Renal pelvis (tissue), 4 donors: ENCODE data around the gene MARK3. TPM values are rescaled to one million over a fixed set of nuclear protein-coding genes. Genes with fewer than 3 reads are reported as not detected.

Source experiments
- DNase-seq: peaks from one replicate; pipeline ENCODE4 v3.0.0-alpha.2; 2013
- polyA plus RNA-seq, 3 donors: library from polyadenylated mRNA; unstranded; fragments of 120-200 nt; gene quantifications; one replicate each; pipeline ENCODE4 v1.2.1, GENCODE V29; 2013; ENCODE audit not compliant: insufficient read length in 3 of 3

The MARK3 gene
- polyA plus RNA-seq, 3 donors = 92.0 to 135 (median 103) TPM

DNA sequence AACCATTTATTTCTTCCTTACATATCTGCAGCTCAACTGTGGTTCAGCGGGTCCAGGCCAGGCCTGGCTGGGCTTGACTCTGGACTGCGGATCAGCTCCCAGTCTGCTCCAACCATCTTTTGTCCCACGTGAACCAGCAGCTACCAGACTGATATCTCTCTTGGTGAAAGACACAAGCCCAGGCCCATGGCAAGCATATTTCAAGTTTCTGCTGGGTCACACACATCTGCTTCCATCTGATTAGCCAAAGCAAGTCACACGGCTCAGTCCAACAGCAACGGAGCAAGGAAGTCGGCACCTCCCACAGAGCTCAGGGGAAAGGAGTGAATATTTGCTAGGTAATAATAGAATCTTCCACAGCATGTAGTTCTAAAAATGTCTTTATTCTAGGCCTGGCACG lies 24.7 kb upstream of the MARK3 start:
- DNase-seq = no peak

DNA sequence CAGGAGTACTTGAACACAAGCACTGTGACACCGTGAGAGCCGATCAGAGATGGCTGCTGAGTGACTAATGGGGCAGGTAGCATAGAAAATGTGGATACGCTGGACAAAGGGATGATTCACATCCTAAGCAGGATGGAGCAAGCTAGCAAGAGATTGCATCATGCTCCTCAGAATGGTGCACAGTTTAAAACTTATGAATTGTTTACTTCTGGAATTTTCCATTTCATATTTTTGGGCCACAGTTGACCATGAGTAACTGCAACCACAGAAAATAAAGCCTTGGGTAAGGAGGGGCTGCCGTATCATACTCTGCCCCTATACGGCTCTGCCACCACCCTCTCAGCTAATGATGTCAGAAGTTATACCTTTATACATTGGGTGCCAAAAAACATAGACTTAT lies 23.3 kb upstream of the MARK3 start:
- no peak for DNase-seq

DNA sequence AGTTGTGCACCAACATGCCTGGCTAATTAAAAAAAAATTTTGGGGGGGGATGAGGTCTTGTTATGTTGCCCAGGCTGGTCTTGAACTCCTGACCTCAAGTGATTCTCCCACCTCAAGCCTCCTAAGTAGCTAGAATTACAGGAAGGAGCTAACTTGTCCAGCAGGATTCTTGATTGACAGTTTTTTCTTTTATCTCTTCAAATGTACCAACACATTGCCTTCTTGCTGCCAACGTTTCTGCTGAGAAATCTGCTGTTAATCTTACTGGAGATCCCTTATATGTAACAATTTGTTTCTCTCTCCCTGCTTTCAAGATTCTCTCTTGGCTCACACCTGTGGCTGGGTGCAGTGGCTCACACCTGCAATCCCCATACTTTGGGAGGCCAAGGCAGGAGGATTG lies 22.4 kb upstream of the MARK3 start:
- DNase-seq = no peak

DNA sequence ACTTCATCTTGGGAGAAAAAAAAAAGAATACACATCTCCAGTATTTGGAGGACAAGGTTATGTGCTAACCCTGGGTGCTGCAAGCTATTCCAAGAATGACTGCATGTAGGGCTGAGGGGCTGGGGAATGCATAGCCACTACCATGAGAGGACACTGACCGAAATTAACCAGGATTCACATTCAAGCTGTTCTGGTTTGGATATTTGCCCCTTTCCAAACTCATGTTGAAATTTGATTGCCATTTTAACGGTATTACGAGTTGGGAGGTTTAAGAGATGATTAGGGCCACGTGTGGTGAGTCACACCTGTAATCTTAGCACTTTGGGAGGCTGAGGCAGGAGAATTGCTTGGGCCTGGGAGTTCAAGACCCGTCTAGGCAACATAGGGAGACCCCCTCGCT lies 18.5 kb upstream of the MARK3 start:
- DNase-seq = no peak

DNA sequence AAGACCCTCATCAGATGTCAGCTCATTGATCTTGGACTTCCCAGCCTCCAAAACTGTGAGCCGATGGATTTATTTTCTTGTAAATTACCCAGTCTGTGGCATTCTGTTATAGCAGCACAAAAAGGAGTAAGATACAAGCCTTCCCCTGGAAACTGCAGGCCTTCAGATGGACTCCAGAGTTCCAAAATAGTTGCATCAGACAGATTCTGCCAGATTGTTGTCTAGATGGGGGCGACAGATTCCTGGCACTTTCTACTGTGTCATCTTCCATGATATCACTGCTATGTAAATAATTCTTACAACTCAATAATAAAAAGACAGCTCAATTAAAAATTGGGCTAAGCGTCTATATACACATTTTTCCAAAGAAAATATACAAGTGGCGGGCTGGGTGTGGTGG lies 17.2 kb upstream of the MARK3 start:
- DNase-seq = no peak

DNA sequence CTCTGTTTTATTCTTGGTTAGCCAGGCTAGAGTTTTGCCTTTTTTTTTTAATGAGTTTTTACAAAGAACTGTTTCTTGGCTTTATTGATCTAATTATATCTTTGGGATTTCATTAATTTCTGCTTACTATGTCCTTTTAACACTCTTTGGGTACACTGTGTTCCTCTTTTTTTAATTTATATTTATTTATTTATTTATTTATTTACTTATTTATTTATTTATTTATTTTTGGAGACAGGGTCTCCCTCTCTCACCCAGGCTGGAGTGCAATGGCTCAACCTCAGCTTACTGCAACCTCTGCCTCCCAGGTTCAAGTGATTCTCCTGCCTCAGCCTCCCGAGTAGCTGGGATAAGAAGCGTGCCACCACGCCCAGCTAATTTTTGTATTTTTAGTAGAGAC lies 15.1 kb upstream of the MARK3 start:
- no peak for DNase-seq

DNA sequence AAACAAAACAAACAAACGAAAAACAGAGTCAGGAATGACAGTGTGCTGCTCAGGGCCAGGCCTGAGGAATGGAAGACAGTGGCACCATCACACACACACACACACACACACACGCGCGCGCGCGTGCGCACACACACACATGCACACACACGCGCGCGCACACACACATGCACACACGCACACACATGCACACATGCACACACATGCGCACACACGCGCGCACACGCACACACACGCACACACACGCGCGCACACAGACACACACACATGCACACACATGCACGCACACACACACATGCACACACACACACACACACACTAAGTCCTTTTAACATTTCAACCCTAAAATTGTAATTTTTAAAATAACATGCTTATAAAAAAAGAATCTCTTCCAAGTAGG lies 13.2 kb upstream of the MARK3 start:
- no peak for DNase-seq

DNA sequence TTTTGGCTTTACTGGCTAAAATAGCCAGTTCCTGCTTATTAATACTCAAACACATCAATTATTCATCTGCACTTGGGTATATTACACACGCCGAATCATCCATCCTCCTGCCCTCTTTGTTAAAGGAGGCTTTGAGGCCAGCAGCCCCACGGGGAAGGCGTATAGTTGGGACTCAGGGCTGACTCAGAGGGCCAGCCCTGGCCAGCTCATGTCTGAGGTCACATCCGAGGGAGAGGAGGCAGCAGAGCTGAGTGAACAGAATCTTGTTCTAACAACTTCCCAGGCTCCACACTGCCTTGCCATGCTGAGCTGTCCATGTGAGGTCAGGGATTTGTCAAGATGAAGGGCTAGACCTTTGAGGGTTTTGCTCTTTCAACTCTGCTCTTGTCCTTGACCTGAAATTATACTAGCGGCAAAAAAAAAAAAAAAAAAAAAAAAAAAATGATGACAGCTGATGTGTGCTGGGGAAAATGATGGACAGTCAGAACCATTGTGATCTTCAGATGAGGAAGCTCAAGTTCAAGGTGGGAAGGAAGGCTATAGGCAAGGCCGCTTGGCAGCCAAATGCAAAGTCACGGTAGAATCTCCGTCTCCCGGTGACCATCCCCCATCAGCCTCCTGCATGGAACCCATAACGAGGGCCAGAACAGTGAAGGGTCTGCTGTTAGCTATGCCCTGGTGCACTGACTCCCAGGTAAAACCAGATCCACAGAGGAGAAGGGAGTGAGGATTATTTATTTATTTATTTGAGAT lies 12.5 kb upstream of the MARK3 start:
- no peak for DNase-seq

DNA sequence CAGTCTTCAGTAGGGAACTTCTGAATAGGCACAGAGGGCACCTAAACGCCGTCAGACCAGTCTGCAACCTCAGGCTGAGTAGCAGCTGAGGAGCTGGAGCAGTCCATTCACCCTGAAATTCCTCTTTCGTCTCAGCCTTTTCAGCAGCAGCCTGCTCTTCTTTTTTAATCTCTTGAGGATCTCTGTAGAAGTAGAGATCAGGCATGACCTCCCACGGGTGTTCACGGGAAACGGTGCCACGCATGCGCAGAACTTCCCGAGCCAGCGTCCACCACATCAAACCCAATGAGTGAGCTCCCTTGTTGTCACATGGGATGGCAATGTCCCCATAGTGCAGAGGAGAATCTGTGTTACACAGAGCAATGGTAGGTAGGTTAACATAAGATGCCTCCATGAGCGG lies 11.1 kb upstream of the MARK3 start:
- no peak for DNase-seq

DNA sequence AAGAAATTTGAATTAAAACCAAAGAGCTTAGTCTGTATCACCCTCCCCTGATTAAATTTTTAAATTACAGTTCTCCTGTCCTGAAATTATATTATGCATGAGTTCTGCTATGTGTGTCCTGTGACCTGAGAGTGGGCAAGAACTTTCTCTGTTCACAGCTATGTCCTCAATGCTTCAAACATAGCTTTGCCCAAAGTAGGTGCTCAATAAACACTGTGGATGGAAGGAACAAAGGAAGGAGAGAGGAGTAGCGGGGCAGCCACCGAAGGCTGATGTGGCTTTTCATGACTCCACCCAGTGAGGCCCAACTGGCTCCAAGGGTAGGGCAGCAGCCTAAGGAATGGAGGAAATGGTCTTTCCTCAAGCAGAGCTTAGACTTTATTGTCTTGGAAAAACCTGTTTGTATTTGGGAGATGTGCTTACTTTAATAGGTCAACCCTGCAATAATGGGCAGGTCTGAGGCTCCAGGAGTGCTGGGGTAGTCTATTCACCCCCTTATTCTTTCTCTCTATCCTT lies 7.6 kb upstream of the MARK3 start:
- DNase-seq = no peak

DNA sequence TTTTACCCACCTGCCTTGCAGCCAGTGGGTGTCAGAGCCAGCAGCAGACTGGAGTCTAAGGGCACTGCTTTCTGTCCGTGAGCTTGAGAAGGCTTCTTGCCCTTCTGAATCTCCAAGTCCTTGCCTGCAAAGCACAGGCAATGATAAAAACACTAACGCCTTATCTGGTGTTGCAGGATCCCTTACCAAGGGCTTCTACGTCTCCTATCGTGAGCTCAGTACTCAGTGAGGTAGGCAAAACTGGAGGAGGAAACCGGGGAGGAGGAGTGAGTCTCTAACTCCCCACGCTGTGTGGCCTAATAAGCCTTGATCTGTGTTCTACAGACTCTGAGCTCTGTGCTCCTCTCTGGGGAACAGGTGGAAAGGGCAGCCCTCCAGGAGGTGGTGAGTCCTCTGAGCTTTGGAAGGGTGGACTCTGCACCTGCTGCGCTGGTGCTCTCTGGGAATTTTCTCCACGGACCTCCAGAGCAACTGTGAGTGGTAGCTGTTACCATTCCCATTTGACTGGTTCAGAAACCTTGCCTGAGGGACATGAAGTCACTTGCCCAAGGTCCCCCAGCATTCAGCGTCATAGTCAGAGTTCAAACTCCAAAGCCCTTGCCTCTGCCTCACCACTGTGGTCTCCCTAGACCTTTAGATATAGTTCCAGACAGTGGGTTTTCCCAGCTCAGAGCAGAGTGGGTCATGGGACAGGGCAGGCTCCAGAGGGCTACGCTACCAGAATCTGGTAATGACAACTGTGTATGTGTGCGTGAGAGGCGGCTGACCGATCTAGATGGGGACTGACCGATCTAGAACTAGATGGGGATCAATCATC lies 7.0 kb upstream of the MARK3 start:
- DNase-seq = no peak

DNA sequence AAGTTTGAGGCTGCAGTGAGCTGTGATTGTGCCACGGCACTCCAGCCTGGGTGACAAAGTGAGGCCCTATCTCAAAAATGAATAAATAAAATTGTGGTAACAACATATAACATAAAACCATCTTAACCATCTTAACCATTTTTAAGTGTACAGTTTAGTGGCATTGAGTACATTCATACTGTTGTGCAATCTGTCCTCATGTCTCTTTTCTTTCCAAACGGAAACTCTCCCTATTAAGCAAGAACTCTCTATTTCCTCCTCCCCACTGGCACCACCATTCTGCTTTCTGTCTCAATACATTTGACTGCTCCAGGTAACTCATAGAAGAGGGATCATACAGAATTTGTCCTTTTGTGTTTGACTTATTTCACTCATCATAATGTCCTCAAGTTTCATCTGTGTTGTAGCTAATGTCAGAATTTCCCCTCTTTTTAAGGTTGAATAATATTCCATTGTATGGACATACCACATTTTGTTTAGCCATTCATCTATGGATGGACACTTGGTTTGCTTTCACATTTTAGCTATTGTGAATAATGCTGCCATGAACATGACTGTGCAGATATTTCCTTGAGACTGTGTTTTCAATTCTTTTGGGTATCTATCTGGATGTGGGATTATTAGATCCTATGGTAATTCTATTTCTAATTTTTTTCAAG lies 4.4 kb upstream of the MARK3 start:
- no peak for DNase-seq

DNA sequence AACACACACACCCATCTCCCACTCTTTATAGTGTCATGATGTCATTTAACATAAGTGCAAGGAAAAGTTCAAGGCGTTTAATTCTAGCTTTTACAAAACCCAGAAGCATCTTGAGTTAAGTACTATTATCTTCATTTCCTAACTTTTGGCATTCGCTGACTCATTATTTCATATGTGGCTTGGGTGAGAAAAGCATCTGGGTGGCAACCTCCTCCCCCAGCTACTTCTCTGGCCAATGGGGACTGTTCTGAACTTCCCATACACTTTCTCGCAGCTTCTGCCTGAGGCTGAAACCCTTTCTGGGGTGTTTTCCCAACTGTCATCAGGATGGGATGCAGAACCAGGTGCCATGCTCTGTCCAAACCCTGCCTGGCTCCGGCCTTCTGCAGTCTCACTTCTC lies 2.8 kb upstream of the MARK3 start:
- no peak for DNase-seq

DNA sequence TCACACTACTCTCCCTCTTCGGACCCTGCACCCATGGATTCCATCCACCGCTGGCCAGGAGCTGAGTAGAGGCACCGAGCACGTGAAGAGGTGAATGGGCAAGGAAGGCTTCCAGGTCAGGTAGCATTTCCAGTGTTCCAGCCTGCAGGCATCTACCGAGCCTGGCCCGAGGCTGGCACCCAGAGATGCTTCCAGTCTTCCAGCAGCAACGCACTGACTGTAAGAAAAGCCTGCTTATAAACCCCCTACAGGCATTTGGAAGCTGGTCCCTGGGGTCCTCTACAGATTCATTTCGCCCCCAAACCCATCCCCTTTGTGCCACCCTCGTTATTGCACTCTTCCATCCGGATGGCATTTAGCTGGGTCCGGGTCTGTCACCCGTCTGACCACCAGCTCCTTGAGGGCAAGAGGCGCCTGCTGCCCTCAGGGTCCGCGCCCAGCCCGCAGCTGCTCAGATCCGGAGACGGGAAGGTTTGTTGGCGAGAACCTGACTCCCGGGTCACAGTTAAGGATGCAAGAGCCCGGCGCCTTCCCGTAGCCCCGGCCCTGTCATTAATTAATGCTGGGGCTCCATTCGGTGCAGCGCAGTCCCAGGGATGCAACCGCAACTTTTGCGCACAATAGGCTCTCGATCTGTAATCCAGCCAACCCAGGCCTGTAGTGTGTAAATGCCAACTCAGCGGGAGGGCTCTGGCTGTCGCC lies 614 bp upstream of the MARK3 start:
- no peak for DNase-seq

DNA sequence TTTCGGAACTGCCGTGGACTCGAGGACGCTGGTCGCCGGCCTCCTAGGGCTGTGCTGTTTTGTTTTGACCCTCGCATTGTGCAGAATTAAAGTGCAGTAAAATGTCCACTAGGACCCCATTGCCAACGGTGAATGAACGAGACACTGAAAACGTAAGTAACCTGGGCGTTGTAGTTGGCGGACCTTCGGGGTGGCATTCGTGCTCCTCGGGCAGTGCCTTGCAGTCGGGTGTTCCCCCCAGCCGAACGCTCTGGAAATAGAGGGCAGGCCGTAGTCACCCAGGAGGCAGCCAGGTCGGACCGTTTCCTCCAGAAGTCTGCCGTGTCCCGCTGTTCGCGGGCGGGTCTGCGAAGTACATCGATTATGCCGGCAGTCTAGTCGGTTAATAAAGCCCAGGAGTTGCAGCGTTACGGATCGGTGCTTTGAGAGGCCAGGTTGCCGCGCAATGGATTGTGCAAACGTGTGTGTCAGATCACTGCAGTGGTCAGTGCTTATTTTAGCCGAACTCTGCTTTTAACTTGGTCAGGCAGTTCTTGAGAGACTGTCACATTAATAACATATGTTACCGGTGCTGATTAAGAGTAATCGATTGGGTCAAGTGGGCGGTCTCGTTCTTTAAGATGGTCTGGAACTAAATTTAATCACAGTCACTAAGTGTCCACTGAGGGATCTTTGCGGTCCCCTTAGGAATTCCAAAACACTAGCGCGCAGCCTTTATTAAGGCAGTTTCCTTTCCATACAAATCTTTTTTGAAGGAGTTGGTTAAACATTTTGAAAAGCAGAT lies 906 bp downstream of the MARK3 start:
- DNase-seq = no peak

DNA sequence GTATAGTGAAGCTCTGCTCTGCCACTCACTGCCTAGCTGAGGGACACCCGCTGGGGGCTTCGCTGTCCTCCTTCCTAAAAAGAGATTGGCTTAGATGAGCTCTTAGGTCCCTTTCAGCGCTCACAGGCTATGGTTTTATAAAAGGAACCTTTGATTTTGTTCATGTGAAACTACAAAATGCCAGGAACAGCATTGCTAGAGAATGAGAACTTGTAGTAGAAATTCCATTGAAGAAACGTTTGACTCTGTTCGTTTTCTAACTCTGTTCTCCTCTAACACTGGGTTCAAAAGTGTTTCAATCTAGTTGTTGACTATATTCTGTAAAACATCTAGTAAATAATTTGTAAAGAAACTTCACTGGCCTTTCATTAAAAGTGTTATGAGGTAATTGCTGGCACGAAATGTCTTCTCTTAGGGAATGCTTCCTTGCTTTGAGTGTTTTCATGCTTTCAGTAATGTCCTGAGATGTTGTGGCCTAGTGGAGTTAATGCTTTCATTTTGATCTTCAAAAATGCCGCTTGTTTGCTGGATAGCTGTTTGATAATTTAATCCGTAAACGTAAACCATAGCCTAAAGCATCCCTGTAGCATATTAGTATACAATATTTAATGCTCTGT lies 1.6 kb downstream of the MARK3 start:
- no peak for DNase-seq

DNA sequence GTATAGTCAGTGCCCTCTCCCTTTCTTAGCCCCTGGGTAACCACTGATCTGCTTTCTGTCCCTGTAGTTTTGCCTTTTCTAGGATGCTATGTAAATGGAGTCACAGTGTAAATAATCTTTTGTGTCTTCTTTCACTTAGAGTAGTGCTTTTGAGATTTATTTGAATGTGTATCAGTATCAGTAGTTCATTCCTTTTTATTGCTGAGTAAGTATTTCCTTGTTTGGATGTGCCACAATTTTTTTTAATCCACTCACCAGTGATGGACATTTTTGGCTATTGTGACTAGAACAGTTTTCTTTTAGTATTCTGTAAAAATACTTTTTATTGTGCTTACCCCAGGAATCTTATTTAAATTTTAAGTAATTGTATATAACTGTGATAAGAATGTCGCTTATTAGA lies 3.4 kb downstream of the MARK3 start:
- DNase-seq = no peak

DNA sequence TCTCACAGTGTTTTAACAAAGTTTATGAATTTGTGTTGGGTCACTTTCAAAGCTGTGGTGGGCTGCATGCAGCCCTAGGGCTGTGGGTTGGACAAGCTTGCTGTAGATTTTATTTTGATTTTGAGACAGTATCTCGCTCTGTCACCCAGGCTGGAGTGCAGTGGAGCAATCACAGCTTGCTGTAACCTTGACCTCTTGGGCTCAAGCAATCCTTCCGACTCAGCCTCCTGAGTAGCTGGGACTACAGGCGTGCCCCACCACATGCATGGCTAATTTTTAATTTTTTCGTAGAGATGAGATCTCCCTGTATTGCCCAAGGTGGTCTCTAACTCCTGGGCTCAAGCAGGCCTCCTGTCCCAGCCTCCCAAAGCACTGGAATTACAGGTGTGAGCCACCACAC lies 5.4 kb downstream of the MARK3 start:
- DNase-seq = no peak

DNA sequence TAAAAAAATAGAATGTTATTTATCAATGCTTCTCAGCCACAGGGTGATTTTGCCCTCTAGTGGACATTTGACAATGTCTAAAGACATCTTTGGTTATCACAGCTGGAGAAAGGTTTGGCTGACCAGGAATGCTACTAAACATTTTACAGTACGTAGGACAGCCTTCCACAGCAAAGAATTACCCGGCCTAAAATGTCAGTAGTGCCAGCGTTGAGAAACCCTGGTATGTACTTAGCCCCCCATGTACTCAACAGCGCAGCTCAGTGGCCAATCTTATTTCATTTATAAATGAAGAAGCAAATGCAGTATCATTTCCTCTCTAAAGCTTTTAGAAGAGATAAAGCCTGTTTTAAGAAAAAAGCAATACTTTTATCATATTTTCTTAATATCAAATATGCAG lies 5.8 kb downstream of the MARK3 start:
- DNase-seq = no peak

DNA sequence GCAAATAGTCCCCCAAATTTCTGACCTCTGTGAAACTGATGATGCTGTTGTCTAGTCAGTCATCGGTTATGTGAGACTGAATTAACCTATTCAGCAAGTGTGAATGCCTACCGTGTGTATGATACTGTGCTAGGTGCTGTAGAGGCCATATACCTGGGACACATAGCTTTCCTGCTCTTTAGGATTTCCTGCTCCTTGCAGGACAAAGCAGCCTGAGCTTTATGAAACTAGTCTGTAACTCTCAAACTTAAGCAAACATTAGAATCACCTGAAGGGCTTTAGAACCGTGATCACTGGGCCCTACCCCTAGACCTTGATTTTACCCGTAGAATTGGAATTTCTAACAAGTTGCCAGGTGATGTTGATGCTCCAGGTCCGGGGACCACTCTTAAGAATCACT lies 6.9 kb downstream of the MARK3 start:
- DNase-seq = no peak

DNA sequence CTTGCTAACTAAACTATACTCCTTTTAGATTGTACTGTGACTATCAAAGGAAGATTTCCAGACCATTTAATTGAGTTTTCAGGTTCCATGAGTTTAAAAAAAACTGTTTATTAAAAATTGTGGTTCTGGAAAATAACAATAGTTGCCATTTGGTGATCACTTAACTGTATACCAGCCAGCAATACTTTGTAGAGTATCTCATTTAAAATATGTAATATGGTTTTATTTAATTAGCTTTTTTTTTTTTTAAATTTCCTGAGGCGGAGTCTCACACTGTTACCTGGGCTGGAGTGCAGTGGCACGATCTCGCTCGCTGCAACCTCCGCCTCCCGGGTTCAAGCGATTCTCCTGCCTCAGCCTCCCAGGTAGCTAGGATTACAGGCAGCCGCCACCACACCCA lies 7.4 kb downstream of the MARK3 start:
- DNase-seq = no peak
